ENCODE data around the gene KCMF1.

Gene KCMF1

GRCh38 chr2:84969511-84970209 is 1.3 kb upstream of the KCMF1 start:
- no peak for DNase-seq
- peak overlapping the region; percentile 98 for H3K27ac ChIP-seq
- H3K27me3 ChIP-seq (ENCODE audit: insufficient read depth, low read depth, severe bottlenecking) = no peaks in the 10 kb centered on the region
- TF ChIP-seq CTCF (IDR thresholded peaks at IDR 0.05; ENCODE audit: low read depth, low read length) = no peak
- peaks cover 22% of the 10 kb centered on the region for H3K36me3 ChIP-seq
- peak overlapping the region; percentile 56 for H3K4me3 ChIP-seq (ENCODE audit: low read depth, low read length)
- no peaks in the 10 kb centered on the region for H3K9me3 ChIP-seq (ENCODE audit: severe bottlenecking)

- Histone ChIP-seq H3K27me3 (ENCODE audit: insufficient read depth, low read depth, severe bottlenecking) (no peaks in the 10 kb centered on the region), H3K9me3 (ENCODE audit: severe bottlenecking) (no peaks in the 10 kb centered on the region), H3K4me3 (ENCODE audit: low read depth, low read length) (peak overlapping the region; percentile 56), H3K36me3 (peaks cover 22% of the 10 kb centered on the region), H3K27ac (peak overlapping the region; percentile 98)
- DNase-seq = peak; percentile 57
- TF ChIP-seq CTCF (IDR thresholded peaks at IDR 0.05; ENCODE audit: low read depth, low read length) = no peak
Measured at GRCh38 chr2:84970210-84970867, 622 bp upstream of the KCMF1 start.

DNA sequence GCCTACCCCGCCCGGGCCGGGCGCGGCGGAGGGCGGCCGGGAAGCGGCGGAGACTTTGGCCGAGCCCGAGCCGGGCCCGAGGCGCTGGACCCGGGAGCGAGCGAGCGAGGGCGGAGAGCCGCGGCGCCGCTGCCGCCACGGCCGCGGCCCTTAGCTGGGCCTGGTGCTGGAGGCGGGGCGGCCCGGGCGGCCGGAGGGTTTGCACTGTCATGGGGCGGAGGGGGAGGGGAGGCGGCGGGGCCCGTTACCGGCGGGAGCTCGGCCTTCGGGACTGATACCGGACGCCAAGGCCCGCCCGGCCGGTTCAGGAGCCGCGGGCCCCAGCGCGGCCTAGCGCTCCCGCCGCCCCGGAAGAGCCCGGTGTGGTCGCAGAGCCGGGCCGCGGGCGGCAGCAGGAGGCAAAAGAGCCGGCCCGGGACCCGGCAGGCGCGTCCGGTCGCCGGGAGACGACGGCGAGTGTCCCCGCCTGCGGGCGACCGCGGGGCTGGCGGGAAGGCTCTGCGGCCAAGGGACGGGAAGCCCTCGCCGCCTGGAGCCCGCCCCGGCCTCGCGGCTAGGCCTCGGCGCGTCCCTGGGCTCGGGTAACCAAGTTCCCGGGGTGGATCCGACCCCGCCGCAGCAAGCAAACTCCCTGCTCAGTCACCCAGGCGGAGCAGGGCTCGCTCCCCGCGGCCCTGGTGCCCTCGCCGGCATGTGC is 697 bp downstream of the KCMF1 start:
- H3K27ac ChIP-seq = peak overlapping the region; percentile 84
- TF ChIP-seq CTCF (IDR thresholded peaks at IDR 0.05; ENCODE audit: low read depth, low read length) = no peak
- no peaks in the 10 kb centered on the region for H3K27me3 ChIP-seq (ENCODE audit: insufficient read depth, low read depth, severe bottlenecking)
- DNase-seq = peak; percentile 39
- H3K4me3 ChIP-seq (ENCODE audit: low read depth, low read length) = peak overlapping the region; percentile 83
- no peaks in the 10 kb centered on the region for H3K9me3 ChIP-seq (ENCODE audit: severe bottlenecking)
- peaks cover 12% of the 10 kb centered on the region for H3K36me3 ChIP-seq

DNA sequence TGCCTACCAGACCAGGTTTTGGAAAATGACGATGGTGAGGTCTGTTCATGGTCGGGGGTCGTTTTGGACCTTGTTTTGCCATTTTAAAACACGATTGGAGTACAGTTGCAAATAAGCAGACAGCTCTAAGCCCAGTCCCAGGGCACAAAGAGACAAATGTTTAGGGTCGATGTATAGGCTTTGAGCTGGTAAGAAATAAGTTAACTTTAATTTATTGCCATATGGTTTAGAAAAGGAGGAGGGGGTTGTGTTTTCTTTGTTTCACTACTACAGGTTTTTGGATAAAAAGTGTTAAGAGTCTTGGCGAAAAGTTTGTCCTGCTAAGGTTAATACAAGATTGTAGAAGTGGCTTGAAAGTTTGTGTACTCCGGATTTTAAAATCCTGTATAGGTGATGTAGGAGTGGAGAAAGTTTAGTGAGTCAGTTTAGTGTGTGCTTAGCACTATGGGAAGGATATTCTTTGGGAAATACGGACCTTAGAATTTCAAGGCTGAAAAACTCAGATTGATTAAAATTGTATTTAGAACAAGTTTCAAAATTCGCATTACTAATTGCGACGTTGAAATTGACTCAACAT is 1.3 kb downstream of the KCMF1 start:
- Histone ChIP-seq H3K36me3 (peaks cover 10% of the 10 kb centered on the region), H3K27ac (peak overlapping the region; percentile 84)
- TF ChIP-seq CTCF (IDR thresholded peaks at IDR 0.05; ENCODE audit: low read depth, low read length) = no peak

DNA sequence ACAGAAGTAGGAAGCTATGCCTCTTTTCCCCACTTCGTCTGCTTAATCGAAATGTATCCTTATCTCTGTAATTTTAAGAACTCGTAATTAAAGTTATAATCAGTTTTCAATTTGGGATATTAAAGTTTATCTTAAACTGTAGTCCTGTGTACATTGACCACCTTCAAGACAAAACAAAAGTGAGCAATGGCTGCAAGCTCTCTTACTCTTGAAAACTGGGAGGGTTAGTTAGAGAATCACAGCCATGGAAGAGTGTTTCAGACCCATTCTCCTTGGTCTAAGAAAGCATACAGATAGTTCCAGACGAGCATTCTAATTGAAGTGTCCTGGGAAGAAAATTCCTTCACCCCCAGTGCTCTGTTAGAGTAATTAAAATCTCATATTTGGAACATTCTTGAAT is 2.0 kb downstream of the KCMF1 start:
- no peak for DNase-seq
- H3K9me3 ChIP-seq (ENCODE audit: severe bottlenecking) = no peaks in the 10 kb centered on the region
- H3K27me3 ChIP-seq (ENCODE audit: insufficient read depth, low read depth, severe bottlenecking) = no peaks in the 10 kb centered on the region
- peaks cover 10% of the 10 kb centered on the region for H3K36me3 ChIP-seq
- no peak overlapping the region for H3K4me3 ChIP-seq (ENCODE audit: low read depth, low read length)
- TF ChIP-seq CTCF (IDR thresholded peaks at IDR 0.05; ENCODE audit: low read depth, low read length) = no peak
- H3K27ac ChIP-seq = no peak overlapping the region

More for the DNA sequence above, 1.3 kb downstream of the KCMF1 start:
- Histone ChIP-seq H3K27me3 (ENCODE audit: insufficient read depth, low read depth, severe bottlenecking) (no peaks in the 10 kb centered on the region), H3K4me3 (ENCODE audit: low read depth, low read length) (peak overlapping the region; percentile 83), H3K9me3 (ENCODE audit: severe bottlenecking) (no peaks in the 10 kb centered on the region)
- DNase-seq = no peak

Data from WERI-Rb-1 (cell line).